K562 (cell line): Measurements from ENCODE around the gene TMED10. TPM values are rescaled to one million over a fixed set of nuclear protein-coding genes. Genes with fewer than 3 reads are reported as not detected.

Experiments used
- BRD9 ChIP-seq: fragments of 450-650 bp; IDR thresholded peaks from 2 replicates; pipeline ENCODE4 v1.6.1; 2018; ENCODE audit warnings: low read depth; ENCODE audit not compliant: partially characterized antibody
- E2F6 ChIP-seq, 2 experiments: IDR thresholded peaks; 2 replicates each; pipeline ENCODE4 v1.6.1; 2011; ENCODE audit warnings: borderline replicate concordance in 1 of 2, control low read depth in 1 of 2, low read depth in 1 of 2, low read length in 1 of 2, mild to moderate bottlenecking in 1 of 2, mixed read lengths in 1 of 2, moderate library complexity in 1 of 2; ENCODE audit not compliant: insufficient read depth in 1 of 2, insufficient read length in 1 of 2, poor library complexity in 1 of 2, severe bottlenecking in 1 of 2; ENCODE audit errors: extremely low read depth in 1 of 2
- ERF ChIP-seq: fragments of 450-650 bp; formaldehyde crosslinking; IDR thresholded peaks from 2 replicates; pipeline ENCODE4 v1.4.0; 2020; ENCODE audit warnings: mild to moderate bottlenecking, mixed read lengths
- ETV6 ChIP-seq, 3 experiments: fragments of 150-350 bp in 1 of 3; sonication (generic) in 1 of 3; formaldehyde crosslinking in 1 of 3; IDR thresholded peaks; 2 replicates each; pipeline versions ENCODE4 v1.6.1 to v1.8.0; 2014 to 2022; ENCODE audit warnings: borderline replicate concordance in 2 of 3, low read depth in 2 of 3, antibody characterized with exemption in 1 of 3, low read length in 1 of 3, mild to moderate bottlenecking in 1 of 3, missing genetic modification reagents in 1 of 3
- FOXA3 ChIP-seq, 2 experiments: fragments of 450-650 bp in 1 of 2; sonication (generic) in 1 of 2; formaldehyde crosslinking; IDR thresholded peaks in 1 of 2; conservative IDR thresholded peaks in 1 of 2; 2 replicates each; pipeline versions ENCODE4 v1.4.0 to v1.8.0; 2020 to 2022; ENCODE audit warnings: mild to moderate bottlenecking in 2 of 2, missing genetic modification reagents in 1 of 2
- HBP1 ChIP-seq: fragments of 450-650 bp; formaldehyde crosslinking; IDR thresholded peaks from 2 replicates; pipeline ENCODE4 v1.4.0; 2022; ENCODE audit warnings: missing genetic modification characterization
- JUN ChIP-seq, 2 experiments: sonication (generic) in 1 of 2; formaldehyde crosslinking in 1 of 2; IDR thresholded peaks; 2 replicates each; pipeline versions ENCODE4 v1.6.1 to v1.8.0; 2012 to 2022; ENCODE audit warnings: borderline replicate concordance in 2 of 2, mild to moderate bottlenecking in 2 of 2, improper control_type of control experiment in 1 of 2, low read depth in 1 of 2, low read length in 1 of 2, missing genetic modification reagents in 1 of 2
- MTA2 ChIP-seq: fragments of 450-650 bp; IDR thresholded peaks from 2 replicates; pipeline ENCODE4 v1.6.1; 2016; ENCODE audit warnings: low read depth
- MYC ChIP-seq, 2 experiments: fragments of 250-450 bp in 1 of 2; sonication (Bioruptor Pico) in 1 of 2; IDR thresholded peaks; 2 replicates each; pipeline versions ENCODE4 v1.5.1 to v1.6.1; 2012 to 2021; ENCODE audit warnings: low read depth in 2 of 2, borderline replicate concordance in 1 of 2, improper control_type of control experiment in 1 of 2, low read length in 1 of 2, mild to moderate bottlenecking in 1 of 2, moderate library complexity in 1 of 2
- POLR2A ChIP-seq: fragments of 450-650 bp; conservative IDR thresholded peaks from 2 replicates; pipeline ENCODE4 v1.6.1; 2016
- SIN3B ChIP-seq: fragments of 450-650 bp; IDR thresholded peaks from 2 replicates; pipeline ENCODE4 v1.6.1; 2017; ENCODE audit warnings: low read depth, mild to moderate bottlenecking, moderate library complexity
- SMAD3 ChIP-seq: fragments of 450-650 bp; formaldehyde crosslinking; conservative IDR thresholded peaks from 2 replicates; pipeline ENCODE4 v1.4.0; 2020; ENCODE audit warnings: mild to moderate bottlenecking
- SMAD4 ChIP-seq: fragments of 250-450 bp; sonication (Bioruptor Pico); conservative IDR thresholded peaks from 2 replicates; pipeline ENCODE4 v1.8.0; 2021; ENCODE audit warnings: inconsistent platforms, mild to moderate bottlenecking, moderate library complexity
- SNIP1 ChIP-seq: fragments of 450-650 bp; IDR thresholded peaks from 2 replicates; pipeline ENCODE4 v1.7.1; 2017; ENCODE audit warnings: low read depth, mild to moderate bottlenecking
- SOX6 ChIP-seq: fragments of 450-650 bp; IDR thresholded peaks from 2 replicates; pipeline ENCODE4 v1.6.1; 2014; ENCODE audit warnings: mild to moderate bottlenecking
- TSC22D4 ChIP-seq: fragments of 450-650 bp; IDR thresholded peaks from 2 replicates; pipeline ENCODE4 v1.6.1; 2016; ENCODE audit warnings: missing genetic modification characterization, missing biosample characterization, control low read depth
- VEZF1 ChIP-seq: fragments of 200-800 bp; sonication (Bioruptor generic); IDR thresholded peaks from 2 replicates; pipeline ENCODE4 v1.6.1; 2017; ENCODE audit warnings: missing genetic modification characterization, missing compliant biosample characterization
- ZNF639 ChIP-seq, 2 experiments: fragments of 200-800 bp in 1 of 2; sonication (Bioruptor generic) in 1 of 2; sonication (generic) in 1 of 2; formaldehyde crosslinking in 1 of 2; IDR thresholded peaks in 1 of 2; conservative IDR thresholded peaks in 1 of 2; 2 replicates each; pipeline versions ENCODE4 v1.5.0 to v1.6.1; 2016 to 2020; ENCODE audit warnings: missing compliant biosample characterization in 1 of 2, missing genetic modification characterization in 1 of 2, missing genetic modification reagents in 1 of 2
- polyA plus RNA-seq, 8 experiments: library from polyadenylated mRNA; depleted of rRNA in 4 of 8; stranded (reverse) in 5 of 8; unstranded in 3 of 8; fragments of >200 nt; fragmentation: Nextera tagmentation in 2 of 8; fragmentation: Illumina TruSeq in 1 of 8; extraction: Ambion mirVana in 2 of 8; extraction: Trizol in 1 of 8; gene quantifications; 2 replicates each; pipeline versions ENCODE4 v1.2.1 to v1.2.3, GENCODE V29; 2011 to 2014; ENCODE audit warnings: inconsistent platforms in 1 of 8, missing spikeins in 1 of 8
- total RNA-seq, 7 experiments: library from RNA; depleted of rRNA in 6 of 7; stranded (reverse); fragments of >200 nt in 6 of 7; fragmentation: Illumina TruSeq in 2 of 7; extraction: Trizol in 2 of 7; gene quantifications; 2 replicates each; pipeline versions ENCODE4 v1.2.1 to v1.2.3, GENCODE V29; 2011 to 2021; ENCODE audit warnings: low replicate concordance in 1 of 7

Gene TMED10
- total and polyA plus RNA-seq, 9 of the 15 experiments (the other 6 are each of a cell fraction or from before 2014, with no cell fraction given), result 62.2 to 233 (median 124) TPM

- TF ChIP-seq VEZF1 (peak; percentile 42; the same call in 1 of the 2 replicates), ERF (0 out of 2 replicates have a peak, but pooled peaks have one; percentile 41), SOX6 (0 out of 2 replicates have a peak, but pooled peaks have one; percentile 16), MTA2 (peak; percentile 40; the same call in 1 of the 2 replicates), BRD9 (peak; percentile 47), SMAD3 (CRISPR knock-in tag) (0 out of 2 replicates have a peak, but pooled peaks have one; percentile 29), E2F6 (IDR thresholded peaks at IDR 0.05; ENCODE audit: borderline replicate concordance in 1 of 2, extremely low read depth in 1 of 2, insufficient read depth in 1 of 2, insufficient read length in 1 of 2, low read depth in 1 of 2, low read length in 1 of 2, poor library complexity in 1 of 2, severe bottlenecking in 1 of 2) (peak; percentile 56 to 74), ETV6 (IDR thresholded peaks at IDR 0.05; ENCODE audit: borderline replicate concordance in 1 of 2, low read depth in 2 of 2, low read length in 1 of 2) (0 out of 4 replicates have a peak, but pooled peaks of 1 of the 2 experiments have one; percentile 22), ETV6 (CRISPR knock-in tag; IDR thresholded peaks at IDR 0.05; ENCODE audit: borderline replicate concordance) (no peak), MYC (IDR thresholded peaks at IDR 0.05; ENCODE audit: low read depth, low read length) (peak; percentile 38; the same call in 1 of the 2 replicates), MYC (CRISPR knock-in tag; IDR thresholded peaks at IDR 0.05; ENCODE audit: borderline replicate concordance, low read depth) (peak; percentile 65; the same call in 1 of the 2 replicates), SNIP1 (no peak), JUN (IDR thresholded peaks at IDR 0.05; ENCODE audit: borderline replicate concordance, low read depth, low read length) (no peak), JUN (CRISPR knock-in tag; IDR thresholded peaks at IDR 0.05; ENCODE audit: borderline replicate concordance) (no peak), SMAD4 (0 out of 2 replicates have a peak, but pooled peaks have one; percentile 50), HBP1 (CRISPR knock-in tag) (no peak), FOXA3 (CRISPR knock-in tag; conservative IDR thresholded peaks at IDR 0.05 in 1 of 2, IDR thresholded peaks at IDR 0.05 in 1 of 2) (0 out of 4 replicates have a peak, but pooled peaks of 1 of the 2 experiments have one; percentile 21), TSC22D4 (tag) (no peak), ZNF639 (CRISPR knock-in tag; conservative IDR thresholded peaks at IDR 0.05 in 1 of 2, IDR thresholded peaks at IDR 0.05 in 1 of 2) (peak in 1 of 2 experiments; percentile 34; a peak in 1 of 4 replicates), POLR2A (peak; percentile 91), SIN3B (peak; percentile 64)
Observed at GRCh38 chr14:75126679-75127473, 49.5 kb downstream of the TMED10 start, which contains the start of gene NEK9 (continued).
